H1 (cell line): ENCODE data around the gene HEPHL1. TPM values are rescaled to one million over a fixed set of nuclear protein-coding genes. Genes with fewer than 3 reads are reported as not detected.

Source experiments
- CHD1 ChIP-seq: IDR thresholded peaks from 2 replicates; pipeline ENCODE4 v1.6.1; 2012; ENCODE audit warnings: low read depth, low read length, improper control_type of control experiment
- HDAC2 ChIP-seq, 2 experiments: fragments of 300-600 bp in 1 of 2; sonication (generic) in 1 of 2; IDR thresholded peaks; 2 replicates each; pipeline ENCODE4 v1.6.1; 2011 to 2012; ENCODE audit warnings: low read depth in 2 of 2, low read length in 2 of 2, mild to moderate bottlenecking in 2 of 2, moderate library complexity in 2 of 2, borderline replicate concordance in 1 of 2, inconsistent platforms in 1 of 2
- JUN ChIP-seq: IDR thresholded peaks from 2 replicates; pipeline ENCODE4 v1.6.1; 2011; ENCODE audit warnings: low read depth, mild to moderate bottlenecking, improper control_type of control experiment, low read length
- SIRT6 ChIP-seq: IDR thresholded peaks from one replicate; pipeline ENCODE4 v1.7.1; 2012; ENCODE audit warnings: low read length, inconsistent platforms
- polyA plus RNA-seq, 7 experiments: library from polyadenylated mRNA; depleted of rRNA in 3 of 7; stranded (reverse) in 5 of 7; unstranded in 2 of 7; fragments of >200 nt in 5 of 7; fragments of 200-250 nt in 2 of 7; gene quantifications; 1 replicate in 5 of 7; 2 replicates in 1 of 7; 4 replicates in 1 of 7; pipeline versions ENCODE4 v1.2.1 to v1.2.3, GENCODE V29; 2011 to 2013; ENCODE audit warnings: missing spikeins in 2 of 7, mixed read lengths in 2 of 7
- total RNA-seq: library from RNA; stranded (reverse); fragmentation: NEBNext Ultra II Directional; extraction: Animal tissue kit (Norgen Biotek cat#: 25700); gene quantifications from 2 replicates; pipeline ENCODE4 v1.2.1, GENCODE V29; 2021
- TF ChIP-seq, protein P1 (sequence below): IDR thresholded peaks from 2 replicates; pipeline ENCODE4 v1.6.1; 2012; ENCODE audit warnings: low read length, inconsistent platforms

HEPHL1 gene
- total and polyA plus RNA-seq, 2 of the 8 experiments (the other 6 are each of a cell fraction or from before 2014, with no cell fraction given) = 0.09 to 0.11 TPM

DNA sequence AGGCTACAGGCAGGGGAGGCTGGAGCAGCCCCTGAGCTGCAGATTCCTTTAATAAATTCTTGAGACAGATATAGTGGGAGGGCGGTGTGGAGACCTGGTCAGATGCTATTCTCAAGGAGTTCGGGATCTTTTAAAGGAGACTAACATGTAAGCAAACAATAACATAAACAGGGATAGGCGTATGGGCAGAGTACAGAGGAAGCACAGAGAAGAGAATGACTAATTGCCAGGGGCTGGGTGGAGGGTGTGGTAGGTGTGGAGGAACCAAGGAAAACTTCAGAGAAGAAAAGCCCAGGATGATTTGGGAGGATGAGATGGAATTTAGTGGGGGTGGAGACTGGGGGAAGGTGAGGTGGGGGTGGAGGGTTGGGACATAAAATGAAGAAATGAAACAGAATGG, 9.7 kb upstream of the HEPHL1 start (continued):
- TF ChIP-seq HDAC2 (IDR thresholded peaks at IDR 0.05; ENCODE audit: borderline replicate concordance in 1 of 2, low read depth in 2 of 2, low read length in 2 of 2) (no peak), JUN (no peak), SIRT6 (no peak), CHD1 (no peak)
- TF ChIP-seq, protein P1, sequence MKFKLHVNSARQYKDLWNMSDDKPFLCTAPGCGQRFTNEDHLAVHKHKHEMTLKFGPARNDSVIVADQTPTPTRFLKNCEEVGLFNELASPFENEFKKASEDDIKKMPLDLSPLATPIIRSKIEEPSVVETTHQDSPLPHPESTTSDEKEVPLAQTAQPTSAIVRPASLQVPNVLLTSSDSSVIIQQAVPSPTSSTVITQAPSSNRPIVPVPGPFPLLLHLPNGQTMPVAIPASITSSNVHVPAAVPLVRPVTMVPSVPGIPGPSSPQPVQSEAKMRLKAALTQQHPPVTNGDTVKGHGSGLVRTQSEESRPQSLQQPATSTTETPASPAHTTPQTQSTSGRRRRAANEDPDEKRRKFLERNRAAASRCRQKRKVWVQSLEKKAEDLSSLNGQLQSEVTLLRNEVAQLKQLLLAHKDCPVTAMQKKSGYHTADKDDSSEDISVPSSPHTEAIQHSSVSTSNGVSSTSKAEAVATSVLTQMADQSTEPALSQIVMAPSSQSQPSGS = no peak
